ENCODE results near the gene VIM.

The VIM gene

GRCh38 chr10:17234431-17234945, 6.4 kb downstream of the VIM start:
- H3K27me3 ChIP-seq (ENCODE audit: insufficient read depth, low read length, poor library complexity, severe bottlenecking), result no peaks in the 10 kb centered on the region

GRCh38 chr10:17235136-17235535, 7.1 kb downstream of the VIM start:
- Histone ChIP-seq H2AFZ (ENCODE audit: low read length) (no peak overlapping the region), H3K9me3 (ENCODE audit: insufficient read depth, low read depth, low read length) (no peaks in the 10 kb centered on the region), H3K36me3 (ENCODE audit: insufficient read depth, low read length) (peaks cover 71% of the 10 kb centered on the region), H3F3A (ENCODE audit: low read depth) (peaks cover 24% of the 10 kb centered on the region), H3K4me2 (ENCODE audit: low read depth, low read length, poor library complexity, severe bottlenecking) (peak overlapping the region; percentile 29), H3K79me2 (ENCODE audit: insufficient read depth, low read length) (peaks cover 55% of the 10 kb centered on the region), H3K9ac (ENCODE audit: low read depth, low read length, poor library complexity, severe bottlenecking) (no peak overlapping the region), H3K9me2 (replicated peaks; ENCODE audit: low read depth, low read length) (no peaks in the 10 kb centered on the region), H3K27me3 (ENCODE audit: insufficient read depth, low read length, poor library complexity, severe bottlenecking) (no peaks in the 10 kb centered on the region), H3K4me3 (ENCODE audit: low read length, poor library complexity, severe bottlenecking) (peak overlapping the region; percentile 22), H4K20me1 (ENCODE audit: insufficient read depth, low read length, poor library complexity, severe bottlenecking) (peaks cover 65% of the 10 kb centered on the region), H3K4me1 (ENCODE audit: insufficient read depth, low read length, poor library complexity, severe bottlenecking) (peaks cover 29% of the 10 kb centered on the region)
- TF ChIP-seq CTCF (conservative IDR thresholded peaks at IDR 0.05; ENCODE audit: low read length), result peak; percentile 49
- no peak for TF ChIP-seq EZH2phosphoT487 (IDR thresholded peaks at IDR 0.05; ENCODE audit: borderline replicate concordance)

More at GRCh38 chr10:17234431-17234945, 6.4 kb downstream of the VIM start:
- Histone ChIP-seq H3K79me2 (ENCODE audit: insufficient read depth, low read length) (peaks cover 62% of the 10 kb centered on the region), H2AFZ (ENCODE audit: low read length) (no peak overlapping the region), H4K20me1 (ENCODE audit: insufficient read depth, low read length, poor library complexity, severe bottlenecking) (peaks cover 68% of the 10 kb centered on the region), H3K4me1 (ENCODE audit: insufficient read depth, low read length, poor library complexity, severe bottlenecking) (peaks cover 29% of the 10 kb centered on the region), H3K36me3 (ENCODE audit: insufficient read depth, low read length) (peaks cover 71% of the 10 kb centered on the region), H3F3A (ENCODE audit: low read depth) (peaks cover 26% of the 10 kb centered on the region), H3K4me3 (ENCODE audit: low read length, poor library complexity, severe bottlenecking) (peak overlapping the region; percentile 22), H3K9me3 (ENCODE audit: insufficient read depth, low read depth, low read length) (no peaks in the 10 kb centered on the region), H3K9me2 (replicated peaks; ENCODE audit: low read depth, low read length) (no peaks in the 10 kb centered on the region), H3K4me2 (ENCODE audit: low read depth, low read length, poor library complexity, severe bottlenecking) (peak overlapping the region; percentile 29), H3K9ac (ENCODE audit: low read depth, low read length, poor library complexity, severe bottlenecking) (no peak overlapping the region)
- TF ChIP-seq EZH2phosphoT487 (IDR thresholded peaks at IDR 0.05; ENCODE audit: borderline replicate concordance), result no peak

- Histone ChIP-seq H3K9me3 (ENCODE audit: insufficient read depth, low read depth, low read length) (no peaks in the 10 kb centered on the region), H3K4me3 (ENCODE audit: low read length, poor library complexity, severe bottlenecking) (no peak overlapping the region), H3K4me2 (ENCODE audit: low read depth, low read length, poor library complexity, severe bottlenecking) (no peak overlapping the region), H4K20me1 (ENCODE audit: insufficient read depth, low read length, poor library complexity, severe bottlenecking) (peaks cover 53% of the 10 kb centered on the region), H3K9me2 (replicated peaks; ENCODE audit: low read depth, low read length) (no peaks in the 10 kb centered on the region), H3K36me3 (ENCODE audit: insufficient read depth, low read length) (peaks cover 63% of the 10 kb centered on the region), H3F3A (ENCODE audit: low read depth) (peaks cover 23% of the 10 kb centered on the region), H3K79me2 (ENCODE audit: insufficient read depth, low read length) (peaks cover 40% of the 10 kb centered on the region), H3K9ac (ENCODE audit: low read depth, low read length, poor library complexity, severe bottlenecking) (no peak overlapping the region), H2AFZ (ENCODE audit: low read length) (no peak overlapping the region), H3K27me3 (ENCODE audit: insufficient read depth, low read length, poor library complexity, severe bottlenecking) (no peaks in the 10 kb centered on the region), H3K4me1 (ENCODE audit: insufficient read depth, low read length, poor library complexity, severe bottlenecking) (peaks cover 20% of the 10 kb centered on the region)
- TF ChIP-seq EZH2phosphoT487 (IDR thresholded peaks at IDR 0.05; ENCODE audit: borderline replicate concordance) (no peak), CTCF (conservative IDR thresholded peaks at IDR 0.05; ENCODE audit: low read length) (no peak)
Measured at GRCh38 chr10:17236468-17237148, 8.6 kb downstream of the VIM start.

Data from Loucy (cell line).